ENCODE data around the gene TMEM141. TPM values are rescaled to one million over a fixed set of nuclear protein-coding genes. Genes with fewer than 3 reads are reported as not detected.

The TMEM141 gene
- total RNA-seq = 37.8 TPM

- ATAC-seq (peak; percentile 97), DNase-seq (ENCODE audit: low spot score) (peak; percentile 100)
- intact Hi-C loops (cut with DNase I) = no loop called here
Observed at GRCh38 chr9:136790640-136791515, at the start of gene TMEM141. Gene TMEM141, plus strand, starts transcription at chr9:136791344. Its CDS starts 27 bp downstream, at chr9:136791371.

DNA sequence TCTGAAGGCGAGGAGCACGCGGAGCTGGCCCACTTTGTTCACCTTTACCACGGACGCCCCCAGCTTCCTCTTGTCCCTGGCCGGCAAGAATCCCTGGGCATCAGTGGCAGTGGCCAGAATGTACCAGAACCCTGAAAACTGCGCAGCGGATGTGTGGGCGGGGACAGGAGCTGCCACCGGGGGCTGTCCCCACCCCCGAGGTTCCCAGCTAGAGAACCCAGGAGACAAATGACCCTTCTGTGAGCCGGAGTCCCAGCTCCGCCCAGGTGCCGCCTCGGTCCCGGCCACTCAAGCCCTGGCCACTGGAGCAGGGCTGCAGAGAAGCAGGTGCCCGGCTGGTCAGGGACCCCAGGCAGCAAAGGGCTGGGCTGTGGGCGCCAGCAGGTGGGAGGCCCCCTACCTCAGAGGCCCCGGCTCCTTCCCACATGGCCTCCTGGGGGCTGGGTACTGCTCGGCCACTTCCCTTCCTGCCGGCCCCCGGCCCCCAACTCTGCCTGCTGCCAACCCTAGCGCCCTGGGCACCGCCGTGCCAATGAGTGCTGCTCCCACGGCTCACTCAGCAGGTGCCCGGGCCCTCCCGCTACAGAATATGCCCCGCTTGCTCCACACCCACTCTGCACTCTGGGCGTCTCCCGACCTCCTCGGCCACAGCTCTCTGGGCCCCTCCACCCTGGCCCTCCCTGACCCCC lies 49.1 kb upstream of the TMEM141 start:
- ATAC-seq (peak; percentile 2), DNase-seq (ENCODE audit: low spot score) (no peak)
- intact Hi-C loops (cut with DNase I) = no loop called here

DNA sequence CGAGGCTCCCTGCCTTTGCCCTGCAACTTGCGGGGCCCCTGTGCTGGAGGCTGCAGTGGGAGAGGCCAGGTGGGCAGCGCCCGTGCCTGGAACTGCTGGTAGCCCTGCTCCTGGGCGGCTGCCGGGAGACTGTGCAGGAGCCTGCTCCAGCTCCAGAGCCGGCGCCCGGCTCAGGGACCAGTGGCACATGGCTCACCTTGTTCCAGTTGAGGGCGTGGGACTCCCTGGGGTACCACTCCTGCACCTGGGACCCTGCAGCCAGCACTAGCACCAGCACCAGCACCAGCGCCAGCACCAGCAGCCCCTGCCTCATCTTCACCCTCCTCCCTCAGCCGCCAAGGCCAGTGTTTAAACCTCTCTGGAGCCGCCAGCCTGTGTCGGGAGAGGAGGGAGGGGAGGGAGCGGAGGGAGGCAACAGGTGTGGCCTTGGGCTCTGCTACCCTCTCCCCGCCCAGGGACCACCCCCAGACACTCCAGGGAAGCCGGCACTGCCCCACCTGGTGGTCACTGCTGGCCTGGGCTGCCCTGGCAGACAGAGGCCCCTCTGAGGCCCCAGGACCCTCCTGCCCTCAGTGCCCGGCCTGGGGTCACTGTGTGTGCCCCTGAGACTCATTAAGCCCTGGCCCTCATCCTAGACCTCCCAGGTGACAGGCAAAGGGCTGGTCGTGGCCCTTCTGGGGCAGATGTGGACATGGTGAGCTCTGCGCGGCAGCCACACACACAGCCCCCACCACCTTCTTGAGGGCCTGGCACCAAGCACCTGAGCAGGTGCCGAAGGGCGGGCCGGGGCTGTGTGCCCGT lies 48.4 kb upstream of the TMEM141 start, which contains the start of gene LCN10:
TSS of gene LCN10 (minus strand) at position 350 of the 801 bp plus-strand sequence. CDS start at position 313, 37 bp downstream.
- intact Hi-C loops (cut with DNase I) = no loop called here
- no peak for DNase-seq (ENCODE audit: low spot score)
- no peak for ATAC-seq

GRCh38 chr9:136743639-136744211 lies 47.4 kb upstream of the TMEM141 start:
- intact Hi-C loops (cut with DNase I) = no loop called here
- ATAC-seq (no peak), DNase-seq (ENCODE audit: low spot score) (no peak)

- intact Hi-C loops (cut with DNase I) = no loop called here
- no peak for DNase-seq (ENCODE audit: low spot score)
- ATAC-seq = no peak
Observed at GRCh38 chr9:136744773-136745172, 46.4 kb upstream of the TMEM141 start.

- intact Hi-C loops (cut with DNase I) = no loop called here
- no peak for ATAC-seq
- DNase-seq (ENCODE audit: low spot score) = no peak
Observed at GRCh38 chr9:136745389-136746154, 45.6 kb upstream of the TMEM141 start.

DNA sequence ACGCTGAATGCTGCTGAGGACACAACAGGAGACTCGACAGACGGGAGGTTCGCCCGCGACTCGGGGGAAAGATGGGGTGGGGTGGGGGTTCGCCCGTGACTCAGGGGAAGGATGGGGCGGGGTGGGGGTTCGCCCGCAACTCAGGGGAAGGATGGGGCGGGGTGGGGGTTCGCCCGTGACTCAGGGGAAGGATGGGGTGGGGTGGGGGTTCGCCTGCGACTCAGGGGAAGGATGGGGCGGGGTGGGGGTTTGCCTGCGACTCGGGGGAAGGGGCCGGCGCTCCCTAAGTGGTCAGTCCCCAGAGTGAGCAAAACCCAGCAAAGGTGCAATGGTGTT lies 45.0 kb upstream of the TMEM141 start:
- ATAC-seq = no peak
- no peak for DNase-seq (ENCODE audit: low spot score)
- intact Hi-C loops (cut with DNase I) = no loop called here

DNA sequence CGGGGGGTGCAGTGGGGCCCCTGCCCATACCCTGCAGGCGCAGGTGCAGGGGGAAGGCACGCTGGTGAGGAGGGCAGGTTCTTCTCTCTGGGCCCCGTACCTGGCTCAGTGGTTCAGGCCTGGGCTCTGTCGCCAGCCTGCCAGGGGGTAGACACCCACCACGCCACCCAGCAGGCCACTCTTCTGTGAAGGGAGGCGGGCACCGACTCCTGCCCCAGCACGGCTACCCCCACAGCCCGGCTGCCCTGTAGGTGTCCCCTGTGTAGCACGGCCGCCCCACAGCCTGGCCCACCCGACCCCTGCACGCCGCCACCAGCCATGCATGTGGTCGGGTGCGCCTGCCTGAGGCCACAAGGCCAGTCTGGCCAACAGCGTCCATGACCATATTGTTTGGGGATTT lies 44.5 kb upstream of the TMEM141 start:
- intact Hi-C loops (cut with DNase I) = no loop called here
- no peak for DNase-seq (ENCODE audit: low spot score)
- ATAC-seq = no peak

DNA sequence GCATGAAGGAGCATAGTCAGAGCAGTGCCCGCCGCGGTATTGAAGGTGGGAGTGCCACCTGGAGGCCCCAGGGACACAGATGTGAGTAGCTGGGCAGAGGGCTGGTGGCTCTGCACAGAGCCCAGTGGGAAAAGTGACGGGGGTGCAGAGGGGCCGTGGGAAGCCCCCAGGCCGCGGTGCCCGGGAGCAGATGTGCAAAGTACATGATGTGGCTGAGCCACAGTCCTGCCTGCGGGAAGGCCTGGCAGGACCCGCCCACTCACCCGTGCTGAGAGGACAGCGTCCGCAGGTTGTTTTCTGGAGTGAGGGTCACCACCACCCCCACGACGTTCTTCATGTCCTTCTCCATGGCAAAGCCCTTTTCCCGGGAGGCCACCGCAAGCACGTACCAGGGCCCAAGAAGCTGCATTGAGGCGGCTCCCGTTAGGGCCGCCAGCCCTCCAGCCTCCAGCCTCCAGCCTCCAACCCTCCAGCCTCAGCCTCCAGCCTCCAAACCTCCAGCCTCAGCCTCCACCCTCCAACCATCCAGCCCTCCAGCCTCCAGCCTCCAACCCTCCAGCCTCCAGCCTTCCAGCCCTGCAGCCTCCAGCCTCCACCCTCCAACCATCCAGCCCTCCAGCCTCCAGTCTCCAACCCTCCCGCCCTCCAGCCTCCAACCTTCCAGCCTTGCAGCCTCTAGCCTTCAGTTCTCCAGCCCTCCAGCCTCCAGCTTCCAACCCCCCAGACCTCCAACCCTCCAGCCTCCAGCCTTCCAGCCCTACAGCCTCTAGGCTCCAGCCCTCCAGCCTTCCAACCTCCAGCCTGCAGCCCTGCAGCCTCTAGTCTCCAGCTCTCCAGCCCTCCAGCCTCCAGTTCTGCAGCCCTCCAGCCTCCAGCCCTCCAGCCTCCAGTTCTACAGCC lies 43.7 kb upstream of the TMEM141 start:
- ATAC-seq (no peak), DNase-seq (ENCODE audit: low spot score) (no peak)
- intact Hi-C loops (cut with DNase I) = no loop called here

- DNase-seq (ENCODE audit: low spot score) (no peak), ATAC-seq (peak; percentile 16)
- intact Hi-C loops (cut with DNase I) = no loop called here
Observed at GRCh38 chr9:136748201-136748600, 42.9 kb upstream of the TMEM141 start, which contains the start of gene LCN6. Gene LCN6, minus strand, starts transcription at chr9:136748525. Its CDS starts 42 bp downstream, at chr9:136748483.

DNA sequence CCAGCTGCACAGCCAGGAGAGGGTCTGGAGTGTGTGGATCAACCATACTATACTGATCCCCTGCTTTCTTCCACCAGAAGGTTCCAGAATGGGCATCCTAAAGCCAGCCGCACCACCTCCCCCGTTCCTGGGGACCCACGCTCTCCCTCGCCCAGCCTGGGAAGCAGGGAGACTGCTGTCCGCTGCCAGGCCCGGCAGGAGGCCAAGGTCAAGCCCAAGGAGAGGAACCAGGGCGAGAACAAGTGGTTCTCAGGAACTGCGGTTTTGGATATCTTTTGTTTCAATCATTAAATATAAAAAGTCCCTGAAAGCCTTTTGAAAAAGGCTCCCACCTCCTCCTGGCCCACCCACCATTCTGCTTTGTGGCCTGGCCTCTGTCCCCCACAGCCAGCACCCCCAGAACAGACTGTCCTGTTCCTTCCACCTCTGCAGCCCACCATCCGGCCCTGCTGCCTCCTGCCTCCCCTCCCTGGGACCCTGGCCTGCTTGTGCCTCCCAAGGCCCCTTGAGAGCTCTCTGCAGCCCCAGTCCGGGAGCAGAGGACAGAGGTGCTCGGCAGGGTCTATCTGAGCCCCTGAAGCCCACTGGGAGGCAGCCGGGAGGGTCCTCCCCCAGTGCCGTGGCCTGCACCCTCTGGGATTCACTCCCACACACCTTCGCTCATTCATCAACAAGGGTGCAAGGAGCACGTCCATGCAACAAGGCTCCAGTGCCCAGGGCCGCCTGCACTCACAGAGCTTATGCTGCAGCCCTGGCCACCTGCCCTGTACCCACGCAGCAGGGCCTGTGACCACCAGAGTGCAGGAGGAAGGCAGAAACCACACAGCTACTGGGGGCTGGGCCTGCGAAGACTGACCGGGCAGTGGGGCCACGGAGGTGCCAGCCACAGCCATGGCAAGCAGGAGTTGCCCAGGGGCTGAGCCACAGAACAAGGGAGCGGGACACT lies 42.2 kb upstream of the TMEM141 start:
- intact Hi-C loops (cut with DNase I) = no loop called here
- no peak for DNase-seq (ENCODE audit: low spot score)
- ATAC-seq = peak; percentile 44

DNA sequence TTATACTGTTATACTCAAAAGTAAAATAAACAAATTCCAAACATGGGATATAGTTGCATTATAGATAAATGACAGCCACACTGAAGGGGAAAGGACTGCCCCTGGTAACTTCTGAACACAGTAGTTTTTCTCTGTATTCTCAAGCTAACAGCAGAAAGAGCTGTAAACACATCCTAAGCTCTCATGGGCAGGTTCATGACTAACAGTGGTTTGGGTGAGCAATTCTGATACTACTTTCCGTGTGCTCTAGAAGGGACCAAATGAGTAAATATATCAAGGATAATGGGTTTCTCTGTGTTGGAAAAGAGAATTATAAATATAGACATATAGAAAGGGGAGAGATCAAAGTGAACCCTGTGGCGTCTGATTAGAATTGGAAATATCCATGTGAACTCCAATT lies 40.6 kb upstream of the TMEM141 start:
- intact Hi-C loops (cut with DNase I) = no loop called here
- no peak for ATAC-seq
- DNase-seq (ENCODE audit: low spot score) = no peak

DNA sequence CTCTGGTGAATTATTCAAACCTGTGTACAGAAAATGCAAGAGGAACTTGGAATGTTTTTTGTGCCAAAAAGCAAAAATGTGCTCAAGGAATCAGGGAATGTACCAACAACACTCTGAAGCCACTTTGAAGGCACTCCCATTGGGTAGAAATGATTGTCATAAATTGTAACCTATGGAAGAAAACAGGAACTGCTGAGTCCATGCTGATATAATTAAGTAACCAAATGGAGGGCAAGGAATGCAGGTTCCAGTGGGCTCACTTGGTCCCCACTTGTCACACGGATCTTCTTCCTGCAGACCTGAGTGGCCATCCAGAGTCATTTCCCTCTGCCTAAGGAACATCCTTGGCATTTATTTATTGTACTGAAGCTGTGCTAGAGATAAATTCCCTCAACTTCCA lies 39.9 kb upstream of the TMEM141 start:
- intact Hi-C loops (cut with DNase I) = no loop called here
- ATAC-seq (no peak), DNase-seq (ENCODE audit: low spot score) (no peak)

GRCh38 chr9:136751814-136752213 lies 39.3 kb upstream of the TMEM141 start:
- ATAC-seq (no peak), DNase-seq (ENCODE audit: low spot score) (no peak)
- intact Hi-C loops (cut with DNase I) = no loop called here

DNA sequence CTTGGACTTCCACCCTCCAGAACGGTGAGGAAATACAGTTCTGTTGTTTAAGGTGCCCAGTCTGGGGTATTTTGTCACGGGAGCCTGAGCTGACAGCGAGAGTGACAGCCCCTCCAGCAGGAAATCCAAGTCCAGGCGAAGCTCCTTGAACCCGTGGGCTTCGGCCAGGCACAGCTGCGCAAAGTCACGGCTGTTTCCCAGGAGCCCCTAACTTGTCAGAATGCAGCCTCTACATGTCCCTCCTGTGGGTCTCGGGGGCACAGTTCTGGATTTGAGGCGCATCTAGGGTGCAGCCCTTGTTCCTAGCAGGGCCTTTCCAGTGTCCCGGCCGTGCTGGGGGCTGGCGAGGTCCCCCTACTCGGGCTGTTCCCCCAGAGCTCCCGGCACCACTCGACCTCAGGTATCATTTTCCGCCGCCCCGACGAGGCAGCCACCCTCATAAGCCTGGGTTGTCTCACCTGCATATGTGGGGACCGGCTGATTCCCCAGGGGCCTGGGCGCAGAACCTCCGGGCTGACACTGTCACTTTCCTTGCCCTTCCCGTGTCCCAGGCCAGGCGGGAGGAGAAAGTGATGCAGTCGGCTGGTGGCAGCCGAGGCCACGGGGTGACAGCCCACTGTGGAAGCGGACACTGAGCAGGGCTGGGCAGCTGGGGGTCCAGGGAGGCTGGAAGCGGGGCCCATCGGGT lies 37.6 kb upstream of the TMEM141 start:
- ATAC-seq (no peak), DNase-seq (ENCODE audit: low spot score) (no peak)
- intact Hi-C loops (cut with DNase I) = no loop called here

- intact Hi-C loops (cut with DNase I) = no loop called here
- no peak for ATAC-seq
- DNase-seq (ENCODE audit: low spot score) = no peak
Observed at GRCh38 chr9:136754059-136754572, 37.0 kb upstream of the TMEM141 start.

Measured in sciatic nerve (tissue), 2 donors.